Esophagus muscularis mucosa (tissue), 3 donors: ENCODE data around the gene XRCC4.

Experiments used
- CTCF ChIP-seq, 3 experiments: fragments of 200-600 bp in 2 of 3; fragments of 450-650 bp in 1 of 3; sonication (generic) in 2 of 3; IDR thresholded peaks; one replicate each; pipeline ENCODE4 v1.5.1; 2017 to 2019; ENCODE audit warnings: antibody characterized with exemption in 3 of 3, mild to moderate bottlenecking in 2 of 3, moderate library complexity in 1 of 3
- POLR2A ChIP-seq: fragments of 450-650 bp; IDR thresholded peaks from one replicate; pipeline ENCODE4 v1.6.1; 2017; ENCODE audit warnings: antibody characterized with exemption, moderate library complexity, mild to moderate bottlenecking, low read depth

- TF ChIP-seq CTCF (IDR thresholded peaks at IDR 0.05) (no peak), POLR2A (no peak)
These were observed 115.6 kb downstream of the XRCC4 start for GRCh38 chr5:83192947-83193346.
